Fibroblast of lung (primary cell): ENCODE measurements around the gene ABL2.
"Not testable (repeated sequence)": the region's sequence is repeated elsewhere in the genome, so short reads cannot be mapped to it uniquely, and the experiment has no call there.

Experiments
- EZH2 ChIP-seq: IDR thresholded peaks from 2 replicates; pipeline ENCODE4 v1.5.1; 2012; ENCODE audit warnings: low read length, control low read depth, mild to moderate bottlenecking; ENCODE audit errors: missing control alignments
- TF ChIP-seq, protein P1 (sequence below), 2 donors: IDR thresholded peaks in 1 of 2; conservative IDR thresholded peaks in 1 of 2; 1 replicate in 1 of 2; 2 replicates in 1 of 2; pipeline ENCODE4 v1.5.1; 2011 to 2012; ENCODE audit warnings: low read length in 2 of 2, control low read depth in 1 of 2, inconsistent platforms in 1 of 2, low read depth in 1 of 2, mild to moderate bottlenecking in 1 of 2

DNA sequence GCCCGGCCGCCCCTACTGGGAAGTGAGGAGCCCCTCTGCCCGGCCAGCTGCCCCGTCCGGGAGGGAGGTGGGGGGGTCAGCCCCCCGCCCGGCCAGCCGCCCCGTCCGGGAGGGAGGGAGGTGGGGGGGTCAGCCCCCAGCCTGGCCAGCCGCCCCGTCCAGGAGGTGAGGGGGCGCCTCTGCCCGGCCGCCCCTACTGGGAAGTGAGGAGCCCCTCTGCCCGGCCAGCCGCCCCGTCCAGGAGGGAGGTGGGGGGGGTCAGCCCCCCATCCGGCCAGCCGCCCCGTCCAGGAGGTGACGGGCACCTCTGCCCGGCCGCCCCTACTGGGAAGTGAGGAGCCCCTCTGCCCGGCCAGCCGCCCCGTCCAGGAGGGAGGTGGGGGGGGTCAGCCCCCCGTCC, 93.8 kb downstream of the ABL2 start:
- TF ChIP-seq, protein P1, sequence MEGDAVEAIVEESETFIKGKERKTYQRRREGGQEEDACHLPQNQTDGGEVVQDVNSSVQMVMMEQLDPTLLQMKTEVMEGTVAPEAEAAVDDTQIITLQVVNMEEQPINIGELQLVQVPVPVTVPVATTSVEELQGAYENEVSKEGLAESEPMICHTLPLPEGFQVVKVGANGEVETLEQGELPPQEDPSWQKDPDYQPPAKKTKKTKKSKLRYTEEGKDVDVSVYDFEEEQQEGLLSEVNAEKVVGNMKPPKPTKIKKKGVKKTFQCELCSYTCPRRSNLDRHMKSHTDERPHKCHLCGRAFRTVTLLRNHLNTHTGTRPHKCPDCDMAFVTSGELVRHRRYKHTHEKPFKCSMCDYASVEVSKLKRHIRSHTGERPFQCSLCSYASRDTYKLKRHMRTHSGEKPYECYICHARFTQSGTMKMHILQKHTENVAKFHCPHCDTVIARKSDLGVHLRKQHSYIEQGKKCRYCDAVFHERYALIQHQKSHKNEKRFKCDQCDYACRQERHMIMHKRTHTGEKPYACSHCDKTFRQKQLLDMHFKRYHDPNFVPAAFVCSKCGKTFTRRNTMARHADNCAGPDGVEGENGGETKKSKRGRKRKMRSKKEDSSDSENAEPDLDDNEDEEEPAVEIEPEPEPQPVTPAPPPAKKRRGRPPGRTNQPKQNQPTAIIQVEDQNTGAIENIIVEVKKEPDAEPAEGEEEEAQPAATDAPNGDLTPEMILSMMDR (conservative IDR thresholded peaks at IDR 0.05 in 1 of 2, IDR thresholded peaks at IDR 0.05 in 1 of 2; ENCODE audit: low read depth in 1 of 2, low read length in 2 of 2) = not testable (repeated sequence)
- not testable (repeated sequence) for TF ChIP-seq EZH2
